MM.1S (cell line): ENCODE results near the gene FBXL17.
A peak's percentile ranks its signal among the peaks of the same experiment; 100 is the strongest.

ENCODE experiments used
- DNase-seq: peaks from one replicate; pipeline ENCODE4 v3.0.0-alpha.2; 2015
- H2AFZ ChIP-seq: fragments of 300-600 bp; sonication (generic); 2 replicates; pipeline ENCODE4 v1.6.0; 2016; ENCODE audit warnings: antibody characterized with exemption, low read length
- H3F3A ChIP-seq: fragments of 300-600 bp; sonication (generic); 2 replicates; pipeline ENCODE4 v1.6.1; 2016; ENCODE audit warnings: mild to moderate bottlenecking, antibody characterized with exemption, low read length, moderate library complexity, mixed read lengths; ENCODE audit not compliant: insufficient read depth
- H3K27ac ChIP-seq: fragments of 300-600 bp; sonication (generic); 2 replicates; pipeline ENCODE4 v1.5.1; 2016; ENCODE audit warnings: mild to moderate bottlenecking, low read length
- H3K27me3 ChIP-seq: fragments of 300-600 bp; sonication (generic); replicated peaks from 2 replicates; pipeline ENCODE4 v1.6.0; 2016; ENCODE audit warnings: low read length; ENCODE audit not compliant: insufficient read depth
- H3K36me3 ChIP-seq: fragments of 300-600 bp; sonication (generic); replicated peaks from 2 replicates; pipeline ENCODE4 v1.6.1; 2016; ENCODE audit warnings: mild to moderate bottlenecking, low read length, mixed read lengths; ENCODE audit not compliant: insufficient read depth
- H3K4me1 ChIP-seq: fragments of 300-600 bp; sonication (generic); 2 replicates; pipeline ENCODE4 v1.6.1; 2016; ENCODE audit warnings: low read length, mixed read lengths
- H3K4me2 ChIP-seq: fragments of 300-600 bp; sonication (generic); 2 replicates; pipeline ENCODE4 v1.6.0; 2016; ENCODE audit warnings: low read depth, low read length
- H3K4me3 ChIP-seq: fragments of 300-600 bp; sonication (generic); 2 replicates; pipeline ENCODE4 v1.5.1; 2016; ENCODE audit warnings: low read length, mixed read lengths
- H3K79me2 ChIP-seq: fragments of 300-600 bp; sonication (generic); 2 replicates; pipeline ENCODE4 v1.6.1; 2016; ENCODE audit warnings: mixed run types, low read length, mixed read lengths
- H3K9ac ChIP-seq: fragments of 300-600 bp; sonication (generic); 2 replicates; pipeline ENCODE4 v1.6.1; 2016; ENCODE audit warnings: low read length, mixed read lengths
- H3K9me2 ChIP-seq: fragments of 300-600 bp; sonication (generic); replicated peaks from 2 replicates; pipeline ENCODE4 v1.6.1; 2016; ENCODE audit warnings: mild to moderate bottlenecking, low read length, mixed read lengths; ENCODE audit not compliant: insufficient read depth
- H3K9me3 ChIP-seq: fragments of 300-600 bp; sonication (generic); replicated peaks from 2 replicates; pipeline ENCODE4 v1.6.1; 2016; ENCODE audit warnings: mild to moderate bottlenecking, low read length, mixed read lengths; ENCODE audit not compliant: insufficient read depth
- H4K20me1 ChIP-seq: fragments of 300-600 bp; sonication (generic); 2 replicates; pipeline ENCODE4 v1.6.1; 2016; ENCODE audit warnings: mild to moderate bottlenecking, low read length, moderate library complexity, mixed read lengths; ENCODE audit not compliant: insufficient read depth
- CTCF ChIP-seq: fragments of 300-600 bp; sonication (generic); IDR thresholded peaks from 2 replicates; pipeline ENCODE4 v1.5.1; 2016; ENCODE audit warnings: antibody characterized with exemption, low read length, mixed read lengths
- EZH2 ChIP-seq: fragments of 300-600 bp; sonication (generic); optimal IDR thresholded peaks from 2 replicates; pipeline ENCODE3; 2017; ENCODE audit warnings: low read depth, mild to moderate bottlenecking, antibody characterized with exemption, low read length, mixed read lengths
- EZH2phosphoT487 ChIP-seq: fragments of 300-600 bp; sonication (generic); IDR thresholded peaks from 2 replicates; pipeline ENCODE4 v1.6.1; 2018; ENCODE audit warnings: antibody characterized with exemption, low read length

FBXL17 gene

GRCh38 chr5:107813559-107813958, 568.3 kb downstream of the FBXL17 start:
- Histone ChIP-seq H3K36me3 (no peaks in the 10 kb centered on the region), H4K20me1 (no peaks in the 10 kb centered on the region), H3K27ac (no peak overlapping the region), H2AFZ (no peak overlapping the region), H3K9me3 (no peaks in the 10 kb centered on the region), H3K4me1 (no peaks in the 10 kb centered on the region), H3K4me3 (no peak overlapping the region), H3K9me2 (no peaks in the 10 kb centered on the region), H3K4me2 (no peak overlapping the region), H3K27me3 (no peaks in the 10 kb centered on the region), H3F3A (no peaks in the 10 kb centered on the region), H3K79me2 (no peaks in the 10 kb centered on the region), H3K9ac (no peak overlapping the region)
- TF ChIP-seq CTCF (no peak), EZH2phosphoT487 (no peak), EZH2 (no peak)
- DNase-seq, result peak; percentile 71

- no peak overlapping the region for H3K27ac ChIP-seq
- H3K79me2 ChIP-seq, result no peaks in the 10 kb centered on the region
- no peak overlapping the region for H2AFZ ChIP-seq
- H3K4me2 ChIP-seq, result no peak overlapping the region
- no peaks in the 10 kb centered on the region for H3K9me3 ChIP-seq
- H3K9ac ChIP-seq, result no peak overlapping the region
- no peak for TF ChIP-seq EZH2
- no peak for TF ChIP-seq CTCF
- no peaks in the 10 kb centered on the region for H3K9me2 ChIP-seq
- no peaks in the 10 kb centered on the region for H3K27me3 ChIP-seq
- H4K20me1 ChIP-seq, result no peaks in the 10 kb centered on the region
- H3F3A ChIP-seq, result no peaks in the 10 kb centered on the region
- no peaks in the 10 kb centered on the region for H3K4me1 ChIP-seq
- no peaks in the 10 kb centered on the region for H3K36me3 ChIP-seq
- no peak overlapping the region for H3K4me3 ChIP-seq
- no peak for DNase-seq
Measured at GRCh38 chr5:107812570-107813141, 569.2 kb downstream of the FBXL17 start.

- H3K9me3 ChIP-seq, result no peaks in the 10 kb centered on the region
- no peaks in the 10 kb centered on the region for H3K4me1 ChIP-seq
- no peak for TF ChIP-seq CTCF
- TF ChIP-seq EZH2, result no peak
- TF ChIP-seq EZH2phosphoT487, result no peak
- no peaks in the 10 kb centered on the region for H3K36me3 ChIP-seq
- H3K27me3 ChIP-seq, result no peaks in the 10 kb centered on the region
- H3K27ac ChIP-seq, result no peak overlapping the region
- H4K20me1 ChIP-seq, result no peaks in the 10 kb centered on the region
- no peak for DNase-seq
- H3K9ac ChIP-seq, result no peak overlapping the region
- H2AFZ ChIP-seq, result no peak overlapping the region
- no peak overlapping the region for H3K4me3 ChIP-seq
- no peaks in the 10 kb centered on the region for H3F3A ChIP-seq
- H3K79me2 ChIP-seq, result no peaks in the 10 kb centered on the region
- no peaks in the 10 kb centered on the region for H3K9me2 ChIP-seq
- no peak overlapping the region for H3K4me2 ChIP-seq
Measured at GRCh38 chr5:107809201-107810034, 572.5 kb downstream of the FBXL17 start.
